ENCODE results near the gene LIPC. TPM values are rescaled to one million over a fixed set of nuclear protein-coding genes. Genes with fewer than 3 reads are reported as not detected.

Gene LIPC
- total RNA-seq, 1 experiment from 2014 or later, result not detected

DNA sequence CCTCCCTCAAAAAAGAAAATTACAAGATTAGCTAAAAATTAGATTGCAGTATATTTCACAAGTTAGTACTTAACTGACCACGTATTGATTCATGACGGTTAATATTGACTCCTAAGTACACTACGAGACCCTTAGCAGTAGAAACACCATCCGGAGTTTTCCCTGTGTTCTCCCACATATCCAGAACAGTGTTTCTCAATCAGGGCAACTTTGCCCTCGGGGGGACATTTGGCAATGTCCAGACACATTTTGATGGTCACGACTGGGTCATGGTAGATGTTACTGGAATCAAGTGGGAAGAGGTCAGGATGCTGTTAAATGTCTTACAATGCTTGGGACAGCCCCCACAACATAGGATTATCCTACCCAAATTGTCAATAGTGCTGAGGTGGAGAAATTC, 40.7 kb upstream of the LIPC start:
- Histone ChIP-seq H3K4me3 (ENCODE audit: low read depth, low read length, poor library complexity, severe bottlenecking) (no peak overlapping the region), H3K4me1 (ENCODE audit: insufficient read depth, low read length, poor library complexity, severe bottlenecking) (no peaks in the 10 kb centered on the region), H3K27ac (ENCODE audit: low read depth, low read length, poor library complexity, severe bottlenecking) (no peak overlapping the region), H3K9me3 (ENCODE audit: low read depth, low read length, poor library complexity, severe bottlenecking) (no peaks in the 10 kb centered on the region), H3K27me3 (replicated peaks; ENCODE audit: insufficient read depth, low read depth, low read length, poor library complexity) (no peaks in the 10 kb centered on the region), H3K36me3 (ENCODE audit: insufficient read depth, low read length, poor library complexity, severe bottlenecking) (no peaks in the 10 kb centered on the region)
- intact Hi-C loops (cut with micrococcal nuclease; ENCODE audit: unreplicated experiment), result no loop called here
- BruUV-seq (replicated peaks), result no TSS peak
- TF ChIP-seq EZH2 (IDR thresholded peaks at IDR 0.05; ENCODE audit: borderline replicate concordance, low read depth, low read length, poor library complexity, severe bottlenecking), result no peak
- TF ChIP-seq, protein P1, sequence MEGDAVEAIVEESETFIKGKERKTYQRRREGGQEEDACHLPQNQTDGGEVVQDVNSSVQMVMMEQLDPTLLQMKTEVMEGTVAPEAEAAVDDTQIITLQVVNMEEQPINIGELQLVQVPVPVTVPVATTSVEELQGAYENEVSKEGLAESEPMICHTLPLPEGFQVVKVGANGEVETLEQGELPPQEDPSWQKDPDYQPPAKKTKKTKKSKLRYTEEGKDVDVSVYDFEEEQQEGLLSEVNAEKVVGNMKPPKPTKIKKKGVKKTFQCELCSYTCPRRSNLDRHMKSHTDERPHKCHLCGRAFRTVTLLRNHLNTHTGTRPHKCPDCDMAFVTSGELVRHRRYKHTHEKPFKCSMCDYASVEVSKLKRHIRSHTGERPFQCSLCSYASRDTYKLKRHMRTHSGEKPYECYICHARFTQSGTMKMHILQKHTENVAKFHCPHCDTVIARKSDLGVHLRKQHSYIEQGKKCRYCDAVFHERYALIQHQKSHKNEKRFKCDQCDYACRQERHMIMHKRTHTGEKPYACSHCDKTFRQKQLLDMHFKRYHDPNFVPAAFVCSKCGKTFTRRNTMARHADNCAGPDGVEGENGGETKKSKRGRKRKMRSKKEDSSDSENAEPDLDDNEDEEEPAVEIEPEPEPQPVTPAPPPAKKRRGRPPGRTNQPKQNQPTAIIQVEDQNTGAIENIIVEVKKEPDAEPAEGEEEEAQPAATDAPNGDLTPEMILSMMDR (conservative IDR thresholded peaks at IDR 0.05; ENCODE audit: low read depth, low read length), result no peak
- ChIA-PET CTCF (no interaction called here), POLR2A (ENCODE audit: low non-redundant PET) (no interaction called here)
- no peak for DNase-seq (ENCODE audit: low spot score)

DNA sequence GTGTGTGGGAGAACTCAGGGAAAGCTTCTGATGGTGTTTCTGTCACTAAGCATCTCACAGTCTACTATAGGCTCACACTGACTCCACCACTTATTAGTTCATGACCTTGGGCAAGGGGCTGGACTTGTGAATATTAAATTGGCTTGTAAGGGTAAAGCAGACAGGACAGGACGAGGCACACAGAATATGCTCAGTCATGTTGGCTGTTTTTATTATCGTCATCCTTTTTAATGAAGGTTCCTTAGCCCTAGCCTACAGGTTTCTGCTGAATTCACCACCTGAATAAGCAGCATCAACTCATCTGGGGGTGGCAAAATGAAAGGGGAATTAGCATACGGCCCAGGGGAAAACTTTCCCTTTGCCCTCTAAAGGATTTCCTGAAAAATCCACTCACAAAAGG, 39.6 kb upstream of the LIPC start:
- CTCF ChIA-PET, result no interaction called here
- intact Hi-C loops (cut with micrococcal nuclease; ENCODE audit: unreplicated experiment), result no loop called here
- no peak for DNase-seq (ENCODE audit: low spot score)

DNA sequence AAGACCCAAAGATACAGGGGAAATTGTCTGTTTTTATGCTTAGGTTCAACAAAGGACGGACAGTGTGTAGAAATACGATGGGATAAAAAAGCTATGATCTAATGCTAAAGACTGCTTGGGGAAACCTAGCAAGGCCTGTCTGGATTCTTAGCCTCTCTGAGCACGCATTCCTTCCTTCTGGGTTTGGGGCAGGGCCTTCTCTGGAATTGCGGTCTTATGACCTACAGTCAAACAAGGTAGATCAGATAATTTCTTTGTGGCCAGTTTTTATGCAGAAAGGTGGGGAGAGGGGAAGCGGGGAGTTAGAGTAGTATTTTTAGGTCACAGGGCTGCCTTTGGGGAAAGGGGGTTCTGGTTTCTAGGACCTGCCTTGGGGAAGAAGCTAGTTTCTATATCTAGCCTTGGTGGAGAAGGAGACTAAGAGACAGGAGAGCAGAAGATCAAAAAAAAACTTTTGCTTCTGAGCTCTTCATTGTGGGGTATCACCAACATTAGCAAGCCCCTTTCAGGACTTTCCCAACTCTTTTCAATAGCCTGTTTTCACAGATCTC, 39.1 kb upstream of the LIPC start:
- ChIA-PET CTCF (no interaction called here), POLR2A (ENCODE audit: low non-redundant PET) (no interaction called here)
- H3K36me3 ChIP-seq (ENCODE audit: insufficient read depth, low read length, poor library complexity, severe bottlenecking), result no peaks in the 10 kb centered on the region
- no peak overlapping the region for H3K4me3 ChIP-seq (ENCODE audit: low read depth, low read length, poor library complexity, severe bottlenecking)
- BruUV-seq (replicated peaks), result no TSS peak
- no peaks in the 10 kb centered on the region for H3K27me3 ChIP-seq (replicated peaks; ENCODE audit: insufficient read depth, low read depth, low read length, poor library complexity)
- intact Hi-C loops (cut with micrococcal nuclease; ENCODE audit: unreplicated experiment), result no loop called here
- H3K27ac ChIP-seq (ENCODE audit: low read depth, low read length, poor library complexity, severe bottlenecking), result no peak overlapping the region
- no peak for DNase-seq (ENCODE audit: low spot score)
- TF ChIP-seq, protein P1 (conservative IDR thresholded peaks at IDR 0.05; ENCODE audit: low read depth, low read length), result no peak
- TF ChIP-seq EZH2 (IDR thresholded peaks at IDR 0.05; ENCODE audit: borderline replicate concordance, low read depth, low read length, poor library complexity, severe bottlenecking), result no peak
- H3K4me1 ChIP-seq (ENCODE audit: insufficient read depth, low read length, poor library complexity, severe bottlenecking), result no peaks in the 10 kb centered on the region
- H3K9me3 ChIP-seq (ENCODE audit: low read depth, low read length, poor library complexity, severe bottlenecking), result no peaks in the 10 kb centered on the region

More for the DNA sequence above, 39.6 kb upstream of the LIPC start:
- Histone ChIP-seq H3K27ac (ENCODE audit: low read depth, low read length, poor library complexity, severe bottlenecking) (no peak overlapping the region), H3K9me3 (ENCODE audit: low read depth, low read length, poor library complexity, severe bottlenecking) (no peaks in the 10 kb centered on the region), H3K27me3 (replicated peaks; ENCODE audit: insufficient read depth, low read depth, low read length, poor library complexity) (no peaks in the 10 kb centered on the region), H3K4me3 (ENCODE audit: low read depth, low read length, poor library complexity, severe bottlenecking) (no peak overlapping the region), H3K4me1 (ENCODE audit: insufficient read depth, low read length, poor library complexity, severe bottlenecking) (no peaks in the 10 kb centered on the region), H3K36me3 (ENCODE audit: insufficient read depth, low read length, poor library complexity, severe bottlenecking) (no peaks in the 10 kb centered on the region)
- no TSS peak for BruUV-seq (replicated peaks)
- POLR2A ChIA-PET (ENCODE audit: low non-redundant PET), result no interaction called here
- TF ChIP-seq EZH2 (IDR thresholded peaks at IDR 0.05; ENCODE audit: borderline replicate concordance, low read depth, low read length, poor library complexity, severe bottlenecking), result no peak
- TF ChIP-seq, protein P1 (conservative IDR thresholded peaks at IDR 0.05; ENCODE audit: low read depth, low read length), result no peak

Data from A673 (cell line).